Activated T-cell treated with anti-CD3 and anti-CD28 coated beads, Interleukin-2, amount 50 U/mL, for 72 hours (primary cell): ENCODE measurements around the gene HTR6. TPM values are rescaled to one million over a fixed set of nuclear protein-coding genes. Genes with fewer than 3 reads are reported as not detected.

Experiments used
- ATAC-seq, 2 donors: fragments of 150-1000 bp; cut with Tn5 transposase; replicated peaks in 1 of 2; 2 replicates each; pipeline ENCODE4 v1.10.0; 2021; ENCODE audit warnings: moderate library complexity in 2 of 2, mild to moderate bottlenecking in 1 of 2
- DNase-seq, 2 donors: peaks; one replicate each; pipeline ENCODE4 v3.0.0; 2021 to 2022; ENCODE audit warnings: mixed read lengths in 1 of 2
- H3K27ac Mint-ChIP-seq: one replicate; pipeline ENCODE4 v1.8.0; 2022; ENCODE audit warnings: mild to moderate bottlenecking, moderate library complexity, mixed read lengths
- H3K27me3 Mint-ChIP-seq: one replicate; pipeline ENCODE4 v1.8.0; 2022; ENCODE audit warnings: low read depth, mixed read lengths
- H3K36me3 Mint-ChIP-seq, 2 donors: one replicate each; pipeline ENCODE4 v1.8.0; 2022; ENCODE audit warnings: mixed read lengths in 2 of 2, mild to moderate bottlenecking in 1 of 2; ENCODE audit not compliant: insufficient read depth in 2 of 2
- H3K4me1 Mint-ChIP-seq: one replicate; pipeline ENCODE4 v1.8.0; 2022; ENCODE audit warnings: low read depth, mixed read lengths
- H3K4me3 Mint-ChIP-seq, 2 donors: one replicate each; pipeline ENCODE4 v1.8.0; 2022; ENCODE audit warnings: mild to moderate bottlenecking in 2 of 2, mixed read lengths in 2 of 2, moderate library complexity in 2 of 2
- H3K9me3 Mint-ChIP-seq, 2 donors: one replicate each; pipeline ENCODE4 v1.8.0; 2022; ENCODE audit warnings: mixed read lengths in 2 of 2
- total RNA-seq, 2 donors: library from RNA; stranded (reverse); gene quantifications; one replicate each; pipeline ENCODE4 v1.2.3, GENCODE V29; 2022

HTR6 gene
- total RNA-seq, 2 donors from 2014 or later: 0.32 to 0.55 TPM

GRCh38 chr1:19730232-19730631 lies 65.6 kb downstream of the HTR6 start:
- Mint-ChIP-seq H3K36me3 (peaks cover 6 to 7% of the 10 kb centered on the region in 2 donors), H3K27ac (no peak overlapping the region)

More at GRCh38 chr1:19730232-19730631, 65.6 kb downstream of the HTR6 start:
- Mint-ChIP-seq H3K4me1 (no peaks in the 10 kb centered on the region), H3K9me3 (peaks cover 3 to 5% of the 10 kb centered on the region in 2 donors), H3K27me3 (no peaks in the 10 kb centered on the region), H3K4me3 (no peak overlapping the region)
- DNase-seq: no peak
- ATAC-seq: no peak

Other genes starting within 250 kb of the HTR6 start
- gene CAPZB, start 179.3 kb upstream of the HTR6 start, total RNA-seq: 100 to 1,000 TPM; 336 to 373 TPM
- gene NBL1, start 20.6 kb upstream of the HTR6 start, total RNA-seq: 10 to 100 TPM; 22.4 to 51.9 TPM
- gene TMCO4, start 135.0 kb downstream of the HTR6 start, total RNA-seq: 10 to 100 TPM; 19.6 to 22.1 TPM
- not detected for gene RNF186, start 150.4 kb downstream of the HTR6 start, total RNA-seq
- gene OTUD3, start 217.5 kb downstream of the HTR6 start, total RNA-seq: 10 to 100 TPM in 1 of 2 donors, 1 to 10 TPM in 1; 9.7 to 10.6 TPM